Smooth muscle cell (in vitro differentiated cells): ENCODE data around the gene PHACTR1. TPM values are rescaled to one million over a fixed set of nuclear protein-coding genes. Genes with fewer than 3 reads are reported as not detected.

Source experiments
- DNase-seq: peaks from one replicate; lab custom pipeline; 2025; ENCODE audit not compliant: unreplicated experiment; lab: John Stamatoyannopoulos, UW
- H2AFZ ChIP-seq: fragments of 200-600 bp; sonication (generic); 2 replicates; pipeline ENCODE4 v1.6.0; 2016; ENCODE audit warnings: antibody characterized with exemption, low read depth, mild to moderate bottlenecking
- H3F3A ChIP-seq: fragments of 200-600 bp; sonication (generic); 2 replicates; pipeline ENCODE4 v1.6.0; 2017; ENCODE audit warnings: antibody characterized with exemption, low read depth
- H3K27ac ChIP-seq: fragments of 200-600 bp; sonication (generic); 2 replicates; pipeline ENCODE4 v1.5.1; 2016; ENCODE audit warnings: low read depth, mild to moderate bottlenecking
- H3K27me3 ChIP-seq: fragments of 200-600 bp; sonication (generic); 2 replicates; pipeline ENCODE4 v1.6.1; 2016; ENCODE audit warnings: low read depth, mild to moderate bottlenecking
- H3K36me3 ChIP-seq: fragments of 200-600 bp; sonication (generic); 2 replicates; pipeline ENCODE4 v1.5.1; 2016; ENCODE audit warnings: low read depth
- H3K4me1 ChIP-seq: fragments of 200-600 bp; sonication (generic); 2 replicates; pipeline ENCODE4 v1.5.1; 2016; ENCODE audit warnings: low read depth
- H3K4me2 ChIP-seq: fragments of 200-600 bp; sonication (generic); 2 replicates; pipeline ENCODE4 v1.6.0; 2016; ENCODE audit warnings: mild to moderate bottlenecking
- H3K4me3 ChIP-seq: fragments of 200-600 bp; sonication (generic); 2 replicates; pipeline ENCODE4 v1.5.1; 2016; ENCODE audit warnings: mild to moderate bottlenecking
- H3K79me2 ChIP-seq: fragments of 200-600 bp; sonication (generic); 2 replicates; pipeline ENCODE4 v1.6.0; 2016; ENCODE audit warnings: low read depth, mild to moderate bottlenecking
- H3K9ac ChIP-seq: fragments of 200-600 bp; sonication (generic); 2 replicates; pipeline ENCODE4 v1.6.0; 2016; ENCODE audit warnings: low read depth
- H3K9me3 ChIP-seq: fragments of 200-600 bp; sonication (generic); replicated peaks from 2 replicates; pipeline ENCODE4 v1.5.1; 2016; ENCODE audit warnings: low read depth
- H4K20me1 ChIP-seq: fragments of 200-600 bp; sonication (generic); 2 replicates; pipeline ENCODE4 v1.6.0; 2016; ENCODE audit warnings: low read depth
- WGBS: methylation state at CpG from one replicate; pipeline ENCODE4 v1.1.7; 2016; ENCODE audit warnings: low lambda C conversion rate; 5-methylcytosine and 5-hydroxymethylcytosine counted together
- polyA plus RNA-seq: library from polyadenylated mRNA; unstranded; fragments of >200 nt; fragmentation: Nextera tagmentation; extraction: Ambion mirVana; gene quantifications from 2 replicates; pipeline ENCODE4 v1.2.1, GENCODE V29; 2016
- total RNA-seq: library from RNA; depleted of rRNA; stranded (reverse); fragments of >200 nt; gene quantifications from 2 replicates; pipeline ENCODE4 v1.2.3, GENCODE V29; 2014
- TF ChIP-seq, protein P1 (sequence below): fragments of 200-600 bp; sonication (generic); IDR thresholded peaks from 2 replicates; pipeline ENCODE4 v1.5.1; 2017; ENCODE audit warnings: borderline replicate concordance, mild to moderate bottlenecking, antibody characterized with exemption; ENCODE audit not compliant: insufficient read depth, poor library complexity, severe bottlenecking

The PHACTR1 gene
- total and polyA plus RNA-seq, 2 experiments from 2014 or later: 0.09 to 0.67 TPM

- TF ChIP-seq, protein P1, sequence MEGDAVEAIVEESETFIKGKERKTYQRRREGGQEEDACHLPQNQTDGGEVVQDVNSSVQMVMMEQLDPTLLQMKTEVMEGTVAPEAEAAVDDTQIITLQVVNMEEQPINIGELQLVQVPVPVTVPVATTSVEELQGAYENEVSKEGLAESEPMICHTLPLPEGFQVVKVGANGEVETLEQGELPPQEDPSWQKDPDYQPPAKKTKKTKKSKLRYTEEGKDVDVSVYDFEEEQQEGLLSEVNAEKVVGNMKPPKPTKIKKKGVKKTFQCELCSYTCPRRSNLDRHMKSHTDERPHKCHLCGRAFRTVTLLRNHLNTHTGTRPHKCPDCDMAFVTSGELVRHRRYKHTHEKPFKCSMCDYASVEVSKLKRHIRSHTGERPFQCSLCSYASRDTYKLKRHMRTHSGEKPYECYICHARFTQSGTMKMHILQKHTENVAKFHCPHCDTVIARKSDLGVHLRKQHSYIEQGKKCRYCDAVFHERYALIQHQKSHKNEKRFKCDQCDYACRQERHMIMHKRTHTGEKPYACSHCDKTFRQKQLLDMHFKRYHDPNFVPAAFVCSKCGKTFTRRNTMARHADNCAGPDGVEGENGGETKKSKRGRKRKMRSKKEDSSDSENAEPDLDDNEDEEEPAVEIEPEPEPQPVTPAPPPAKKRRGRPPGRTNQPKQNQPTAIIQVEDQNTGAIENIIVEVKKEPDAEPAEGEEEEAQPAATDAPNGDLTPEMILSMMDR: no peak
- Histone ChIP-seq H4K20me1 (no peaks in the 10 kb centered on the region), H2AFZ (no peak overlapping the region), H3K4me3 (no peak overlapping the region), H3K79me2 (no peaks in the 10 kb centered on the region), H3K9me3 (no peaks in the 10 kb centered on the region), H3K36me3 (no peaks in the 10 kb centered on the region), H3K4me2 (no peak overlapping the region), H3K4me1 (no peaks in the 10 kb centered on the region), H3K9ac (no peak overlapping the region), H3K27me3 (peaks cover 17% of the 10 kb centered on the region), H3K27ac (no peak overlapping the region), H3F3A (no peaks in the 10 kb centered on the region)
- DNase-seq: no peak
- WGBS: 91% methylated on average over 6 of the region's 6 CpGs
These were observed 374.6 kb downstream of the PHACTR1 start for GRCh38 chr6:13091192-13091591.

GRCh38 chr6:13094781-13095425 is 378.3 kb downstream of the PHACTR1 start:
- Histone ChIP-seq H4K20me1 (no peaks in the 10 kb centered on the region), H3K4me3 (no peak overlapping the region), H3K9ac (no peak overlapping the region), H3K79me2 (no peaks in the 10 kb centered on the region), H3K27ac (no peak overlapping the region), H2AFZ (no peak overlapping the region), H3K36me3 (no peaks in the 10 kb centered on the region), H3K27me3 (peaks cover 19% of the 10 kb centered on the region), H3K4me1 (no peaks in the 10 kb centered on the region), H3F3A (no peaks in the 10 kb centered on the region), H3K9me3 (no peaks in the 10 kb centered on the region), H3K4me2 (no peak overlapping the region)
- WGBS: 86% methylated on average over 3 of the region's 3 CpGs
- TF ChIP-seq, protein P1: no peak
- DNase-seq: no peak

DNA sequence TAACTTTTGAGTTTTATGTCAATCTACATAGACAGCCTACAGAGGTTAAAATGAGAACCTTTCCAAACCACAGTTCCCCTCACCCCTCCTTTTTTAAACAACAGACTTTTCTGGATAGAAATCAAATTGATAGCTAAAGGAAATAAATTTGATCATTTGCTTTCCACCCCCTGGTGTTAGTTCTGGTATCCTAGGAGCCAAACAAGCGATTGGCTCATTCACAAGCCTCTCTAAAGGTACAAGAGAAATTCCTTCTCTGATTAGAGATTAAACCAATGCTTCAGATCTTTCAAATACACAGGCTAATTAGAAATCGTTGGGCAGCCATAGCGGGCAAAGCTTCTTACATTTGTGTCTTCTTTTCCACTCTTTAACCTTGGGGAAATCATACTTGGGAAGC is 379.5 kb downstream of the PHACTR1 start:
- H3K27ac ChIP-seq: no peak overlapping the region
- H3K9ac ChIP-seq: no peak overlapping the region
- no peaks in the 10 kb centered on the region for H3K4me1 ChIP-seq
- TF ChIP-seq, protein P1: no peak
- WGBS: 95% methylated on average over 3 of the region's 3 CpGs
- H4K20me1 ChIP-seq: no peaks in the 10 kb centered on the region
- H3K36me3 ChIP-seq: no peaks in the 10 kb centered on the region
- H2AFZ ChIP-seq: no peak overlapping the region
- H3K4me2 ChIP-seq: no peak overlapping the region
- no peaks in the 10 kb centered on the region for H3K9me3 ChIP-seq
- peaks cover 19% of the 10 kb centered on the region for H3K27me3 ChIP-seq
- DNase-seq: no peak
- no peaks in the 10 kb centered on the region for H3F3A ChIP-seq
- H3K79me2 ChIP-seq: no peaks in the 10 kb centered on the region
- no peak overlapping the region for H3K4me3 ChIP-seq

DNA sequence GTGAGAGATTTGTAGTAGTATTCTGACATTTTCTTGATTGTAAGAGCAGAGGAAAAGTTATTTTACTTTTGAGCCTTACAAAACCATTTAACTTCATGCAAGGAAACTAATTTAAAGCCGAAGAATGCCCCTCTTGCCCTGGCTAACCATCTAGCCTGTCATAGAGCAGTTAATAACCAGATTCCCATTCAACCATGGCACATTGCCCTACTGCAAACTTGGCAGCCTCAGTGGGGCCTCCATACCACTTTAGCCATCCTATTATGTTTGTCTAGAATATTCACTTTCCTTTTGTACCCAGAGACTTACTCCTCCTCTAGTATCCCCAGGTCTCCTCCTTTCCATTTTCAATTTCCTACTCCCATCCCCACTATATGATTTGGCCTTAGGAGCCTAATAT is 380.9 kb downstream of the PHACTR1 start:
- H2AFZ ChIP-seq: no peak overlapping the region

More for the DNA sequence above, 380.9 kb downstream of the PHACTR1 start:
- peaks cover 19% of the 10 kb centered on the region for H3K27me3 ChIP-seq
- no peak overlapping the region for H3K27ac ChIP-seq
- no peak overlapping the region for H3K9ac ChIP-seq
- H3K36me3 ChIP-seq: no peaks in the 10 kb centered on the region
- no peaks in the 10 kb centered on the region for H4K20me1 ChIP-seq
- no peaks in the 10 kb centered on the region for H3K4me1 ChIP-seq
- TF ChIP-seq, protein P1: no peak
- DNase-seq: no peak
- H3K9me3 ChIP-seq: no peaks in the 10 kb centered on the region
- WGBS: 90% methylated on average over 1 of the region's 1 CpG
- H3K79me2 ChIP-seq: no peaks in the 10 kb centered on the region
- no peak overlapping the region for H3K4me2 ChIP-seq
- no peaks in the 10 kb centered on the region for H3F3A ChIP-seq
- no peak overlapping the region for H3K4me3 ChIP-seq
